ENCODE data around the gene S100A12. TPM values are rescaled to one million over a fixed set of nuclear protein-coding genes. Genes with fewer than 3 reads are reported as not detected.

Gene S100A12
- total and polyA plus RNA-seq, 2 donors (not counting 3 experiments of a cell fraction or from before 2014, with no cell fraction given) = not detected

DNA sequence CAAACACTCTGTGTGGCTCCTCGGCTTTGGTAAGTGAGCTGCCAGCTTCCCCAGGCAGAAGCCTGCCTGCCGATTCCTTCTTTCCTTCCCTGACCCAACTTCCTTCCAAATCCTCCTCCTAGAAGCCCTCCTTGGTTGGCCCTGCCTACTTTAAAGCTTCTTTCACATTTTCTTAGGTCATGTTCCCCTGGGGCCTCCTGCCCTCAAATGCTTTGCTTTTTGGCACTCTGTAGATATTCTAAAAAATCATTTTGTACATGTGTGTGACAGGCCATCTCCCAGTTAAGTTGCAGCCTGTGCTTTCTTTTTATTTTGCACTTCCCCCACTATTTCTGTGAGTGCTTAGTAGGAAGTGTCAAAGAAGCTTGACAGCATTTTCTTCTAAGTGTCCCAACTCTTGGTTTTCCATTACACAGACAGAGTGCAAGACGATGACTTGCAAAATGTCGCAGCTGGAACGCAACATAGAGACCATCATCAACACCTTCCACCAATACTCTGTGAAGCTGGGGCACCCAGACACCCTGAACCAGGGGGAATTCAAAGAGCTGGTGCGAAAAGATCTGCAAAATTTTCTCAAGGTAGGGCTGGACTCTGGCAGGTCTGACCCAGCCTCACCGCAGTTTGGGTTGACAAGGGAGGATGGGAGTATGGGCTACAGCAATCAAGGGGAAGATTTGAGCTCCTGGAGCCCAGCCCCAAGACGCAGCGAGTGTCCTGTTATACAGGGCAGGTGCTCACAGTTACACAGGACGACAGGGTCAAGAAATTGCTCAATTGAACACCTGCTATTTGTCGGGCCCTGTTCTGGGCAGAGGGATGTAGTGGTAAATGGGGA, 17.3 kb downstream of the S100A12 start, which contains the start of gene S100A9:
S100A9 (plus strand) TSS at position 2 of the 838 bp plus-strand sequence; CDS start at position 432, 430 bp downstream.
- H3K36me3 ChIP-seq (ENCODE audit: control insufficient read depth in 2 of 2, extremely low read depth in 1 of 2, insufficient read depth in 2 of 2, low read length in 2 of 2) = no peaks in the 10 kb centered on the region
- no peak within 1 kb of the TSS for H2AFZ ChIP-seq (ENCODE audit: low read depth, low read length)
- no peak within 1 kb of the TSS for H3K27ac ChIP-seq (ENCODE audit: insufficient read depth, low read depth, low read length)
- no peak for FAIRE-seq
- DNase-seq (ENCODE audit: low read depth, low spot score) = no peak
- H3K9me1 ChIP-seq (replicated peaks; ENCODE audit: control insufficient read depth, extremely low read depth, insufficient read depth, low read length) = no peaks in the 10 kb centered on the region
- no TSS peak for BruUV-seq (replicated peaks)
- CTCF ChIA-PET = interaction anchor here (0.8 to 13.2 kb wide), 2 partner anchors 24 to 135 kb away, joined by 3 to 331 read pairs; no protein-coding TSS in a partner anchor
- dilution Hi-C loops (cut with MboI; ENCODE audit: extremely low pct_ligation_motif_present, low sequenced_read_pairs) = no loop called here
- POLR2A ChIA-PET = no interaction called here
- H3K4me2 ChIP-seq (ENCODE audit: insufficient read depth, low read length) = no peak within 1 kb of the TSS
- no peak within 1 kb of the TSS for H3K9ac ChIP-seq (replicated peaks; ENCODE audit: extremely low read depth, insufficient read depth, low read length)
- TF ChIP-seq MYC (IDR thresholded peaks at IDR 0.05; ENCODE audit: low read depth, low read length) (no peak), POLR2AphosphoS5 (IDR thresholded peaks at IDR 0.05; ENCODE audit: insufficient read depth, low read depth, low read length) (no peak), POLR2A (IDR thresholded peaks at IDR 0.05; ENCODE audit: low read depth, low read length) (no peak), GATA2 (IDR thresholded peaks at IDR 0.05; ENCODE audit: insufficient read depth, insufficient read length, low read depth, low read length) (no peak), EZH2 (IDR thresholded peaks at IDR 0.05; ENCODE audit: borderline replicate concordance, low read depth, low read length, severe bottlenecking) (no peak), JUN (IDR thresholded peaks at IDR 0.05; ENCODE audit: borderline replicate concordance, insufficient read depth, insufficient read length, low read depth) (no peak), FOS (IDR thresholded peaks at IDR 0.05; ENCODE audit: borderline replicate concordance, insufficient read depth, low read length) (no peak)
- TF ChIP-seq, protein P1, sequence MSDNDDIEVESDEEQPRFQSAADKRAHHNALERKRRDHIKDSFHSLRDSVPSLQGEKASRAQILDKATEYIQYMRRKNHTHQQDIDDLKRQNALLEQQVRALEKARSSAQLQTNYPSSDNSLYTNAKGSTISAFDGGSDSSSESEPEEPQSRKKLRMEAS (IDR thresholded peaks at IDR 0.05; ENCODE audit: insufficient read depth, insufficient read length) = no peak
- TF ChIP-seq, protein P2, sequence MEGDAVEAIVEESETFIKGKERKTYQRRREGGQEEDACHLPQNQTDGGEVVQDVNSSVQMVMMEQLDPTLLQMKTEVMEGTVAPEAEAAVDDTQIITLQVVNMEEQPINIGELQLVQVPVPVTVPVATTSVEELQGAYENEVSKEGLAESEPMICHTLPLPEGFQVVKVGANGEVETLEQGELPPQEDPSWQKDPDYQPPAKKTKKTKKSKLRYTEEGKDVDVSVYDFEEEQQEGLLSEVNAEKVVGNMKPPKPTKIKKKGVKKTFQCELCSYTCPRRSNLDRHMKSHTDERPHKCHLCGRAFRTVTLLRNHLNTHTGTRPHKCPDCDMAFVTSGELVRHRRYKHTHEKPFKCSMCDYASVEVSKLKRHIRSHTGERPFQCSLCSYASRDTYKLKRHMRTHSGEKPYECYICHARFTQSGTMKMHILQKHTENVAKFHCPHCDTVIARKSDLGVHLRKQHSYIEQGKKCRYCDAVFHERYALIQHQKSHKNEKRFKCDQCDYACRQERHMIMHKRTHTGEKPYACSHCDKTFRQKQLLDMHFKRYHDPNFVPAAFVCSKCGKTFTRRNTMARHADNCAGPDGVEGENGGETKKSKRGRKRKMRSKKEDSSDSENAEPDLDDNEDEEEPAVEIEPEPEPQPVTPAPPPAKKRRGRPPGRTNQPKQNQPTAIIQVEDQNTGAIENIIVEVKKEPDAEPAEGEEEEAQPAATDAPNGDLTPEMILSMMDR (IDR thresholded peaks at IDR 0.05; ENCODE audit: extremely low read depth in 1 of 2, insufficient read depth in 1 of 2, low read depth in 1 of 2, low read length in 2 of 2) = no peak
- no peaks in the 10 kb centered on the region for H4K20me1 ChIP-seq (replicated peaks; ENCODE audit: control insufficient read depth, extremely low read depth, insufficient read depth, low read length)
- intact Hi-C loops (cut with micrococcal nuclease) = no loop called here
- H3K9me3 ChIP-seq (replicated peaks; ENCODE audit: control insufficient read depth, insufficient read depth, low read length) = no peaks in the 10 kb centered on the region
- H3K4me3 ChIP-seq (replicated peaks in 1 of 3; ENCODE audit: insufficient read depth in 1 of 3, low read depth in 1 of 3, low read length in 3 of 3) = no peak within 1 kb of the TSS
- no peaks in the 10 kb centered on the region for H3K27me3 ChIP-seq (ENCODE audit: control insufficient read depth in 2 of 2, insufficient read depth in 2 of 2, low read length in 2 of 2)
- H3K79me2 ChIP-seq (ENCODE audit: control insufficient read depth, insufficient read depth, low read length) = no peaks in the 10 kb centered on the region
- no peaks in the 10 kb centered on the region for H3K4me1 ChIP-seq (ENCODE audit: control insufficient read depth, extremely low read depth, insufficient read depth, low read length)
